ENCODE data around the gene ABCG4.
"Not testable (repeated sequence)": the region's sequence is repeated elsewhere in the genome, so short reads cannot be mapped to it uniquely, and the experiment has no call there.

Gene ABCG4

DNA sequence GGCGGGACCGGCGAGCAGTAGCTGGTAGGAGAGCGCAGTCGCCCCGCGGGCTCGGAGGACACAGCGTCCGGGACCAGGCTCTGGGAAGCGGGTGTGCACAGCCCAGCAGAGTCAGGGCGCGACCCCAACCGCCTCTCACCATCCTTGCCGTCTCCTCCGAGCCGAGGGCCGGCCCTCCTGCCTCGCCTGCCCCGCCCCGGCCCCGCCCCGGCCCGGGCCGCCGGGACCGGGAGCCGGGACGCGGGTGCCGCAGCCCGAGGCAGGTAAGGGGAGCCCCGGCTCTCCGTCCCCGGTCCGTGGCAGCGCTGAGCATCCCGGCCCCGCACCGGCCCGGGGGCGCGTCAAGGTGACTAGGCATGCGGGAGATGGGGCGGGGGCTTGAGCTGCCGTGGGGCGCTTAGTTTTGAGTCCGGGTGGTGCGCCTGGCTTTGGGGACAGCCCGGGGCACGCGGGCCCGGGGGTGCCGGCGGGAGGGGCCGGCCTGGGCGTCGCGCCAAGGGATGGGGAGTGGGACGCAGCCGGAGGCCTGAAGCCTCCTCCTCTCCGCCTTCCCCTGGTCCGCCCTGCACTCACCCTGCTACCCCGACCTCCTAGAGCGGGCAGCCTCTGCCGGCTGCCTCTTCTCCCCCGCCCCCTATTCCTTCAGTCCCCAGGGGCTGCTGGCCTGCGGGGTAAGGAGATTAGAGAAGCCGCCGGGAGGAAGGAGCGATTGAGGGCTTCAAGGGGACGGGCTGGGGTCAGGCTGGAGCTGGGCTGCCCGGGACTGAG lies at the start of gene ABCG4:
ABCG4 (plus strand) TSS at position 35 of the 768 bp plus-strand sequence. CDS start 914 bp downstream, outside the sequence.
- no peak for DNase-seq

GRCh38 chr11:119099711-119100110 lies 49.1 kb upstream of the ABCG4 start:
- DNase-seq, result no peak

GRCh38 chr11:119100246-119100970 lies 48.4 kb upstream of the ABCG4 start:
- DNase-seq, result no peak

GRCh38 chr11:119100994-119101758 lies 47.7 kb upstream of the ABCG4 start:
- no peak for DNase-seq

- DNase-seq, result peak; percentile 86
These were observed 47.0 kb upstream of the ABCG4 start, which contains the start of gene DPAGT1 for GRCh38 chr11:119101759-119102423. Gene DPAGT1 (minus strand): TSS chr11:119101853. CDS start chr11:119101655, 198 bp downstream.

- not testable (repeated sequence) for DNase-seq
These were observed 45.6 kb upstream of the ABCG4 start for GRCh38 chr11:119103161-119103664.

GRCh38 chr11:119103793-119104192 lies 45.1 kb upstream of the ABCG4 start:
- DNase-seq, result no peak

DNA sequence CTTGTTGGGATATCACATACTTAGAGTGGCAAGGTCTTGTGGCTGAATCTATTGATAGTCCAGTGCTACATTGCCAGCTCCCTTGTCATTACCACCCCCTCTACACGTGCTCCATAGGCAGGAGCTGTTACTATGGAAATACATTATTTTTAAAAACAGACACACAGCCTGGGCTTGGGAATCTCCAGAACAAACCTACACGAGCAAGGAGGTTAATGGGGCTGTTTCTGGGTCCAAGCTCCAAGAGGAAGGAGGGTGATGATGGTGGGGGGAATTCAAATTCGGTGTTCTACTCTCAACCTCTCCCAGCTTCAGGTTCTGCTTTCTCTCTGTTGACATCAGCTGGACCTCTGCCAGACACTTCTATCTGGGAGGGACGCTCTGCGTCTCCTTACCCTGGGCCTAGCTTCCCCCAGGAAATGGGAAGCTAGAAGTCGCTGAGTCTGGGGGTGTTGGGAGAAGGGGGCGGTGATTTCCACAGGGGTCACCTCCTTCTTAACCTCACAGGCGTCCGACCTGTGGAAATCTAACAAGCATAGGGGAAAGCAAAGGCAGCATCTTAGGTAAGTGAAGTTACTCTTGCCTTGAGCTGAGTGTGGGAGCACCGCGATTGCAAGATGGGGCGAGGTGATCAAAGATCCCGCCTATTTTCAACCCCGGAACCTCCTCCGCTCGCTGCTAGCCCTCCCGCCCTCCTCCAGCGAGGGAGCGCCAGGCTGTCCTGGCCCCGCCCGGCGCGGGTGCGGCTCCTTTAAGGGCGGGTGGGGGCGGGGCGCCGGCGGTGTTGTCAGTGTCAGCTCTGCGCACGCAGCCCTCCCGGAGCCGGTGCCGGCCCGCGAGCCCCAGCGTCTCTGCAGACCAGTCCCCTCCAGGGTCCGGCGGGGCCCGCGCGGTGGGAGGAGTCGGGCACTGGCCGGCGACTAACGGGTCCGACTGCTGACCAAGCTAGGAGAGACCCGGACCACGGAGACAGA lies 42.0 kb upstream of the ABCG4 start, which contains the start of gene C2CD2L:
C2CD2L (plus strand) TSS at position 781 of the 974 bp plus-strand sequence. CDS start 398 bp downstream, outside the sequence.
- DNase-seq, result peak; percentile 92

- no peak for DNase-seq
These were observed 41.2 kb upstream of the ABCG4 start for GRCh38 chr11:119107538-119108145.

- no peak for DNase-seq
These were observed 40.6 kb upstream of the ABCG4 start for GRCh38 chr11:119108146-119108856.

GRCh38 chr11:119108857-119109221 lies 40.0 kb upstream of the ABCG4 start:
- no peak for DNase-seq

GRCh38 chr11:119109843-119110242 lies 39.0 kb upstream of the ABCG4 start:
- no peak for DNase-seq

GRCh38 chr11:119110439-119110838 lies 38.4 kb upstream of the ABCG4 start:
- no peak for DNase-seq

DNA sequence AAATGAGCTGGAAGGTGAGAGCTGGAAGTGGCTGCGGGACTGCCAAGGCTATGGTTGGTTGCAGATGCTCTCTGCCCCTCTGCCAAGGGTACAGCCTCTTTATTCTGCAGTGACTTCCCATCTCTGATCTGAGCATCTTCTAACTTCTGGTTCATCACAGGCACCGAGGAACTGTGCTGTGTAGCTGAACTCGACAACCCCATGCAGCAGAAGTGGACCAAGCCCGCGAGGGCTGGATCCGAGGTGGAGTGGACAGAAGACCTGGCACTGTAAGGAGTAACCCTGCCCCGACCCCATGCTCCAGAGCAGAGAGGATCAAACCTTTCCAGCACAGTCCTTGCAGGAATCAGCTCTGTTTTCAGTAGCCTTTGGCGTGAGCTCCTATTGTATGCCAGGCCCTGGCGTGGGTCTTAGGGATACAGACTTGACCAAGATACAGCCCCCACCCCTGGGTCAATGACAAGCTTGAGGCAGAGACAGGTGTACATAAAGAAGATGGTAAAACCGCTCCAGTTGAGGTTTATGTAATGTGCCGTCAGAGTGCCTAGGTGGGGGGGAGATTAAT lies 37.4 kb upstream of the ABCG4 start:
- DNase-seq, result no peak

DNA sequence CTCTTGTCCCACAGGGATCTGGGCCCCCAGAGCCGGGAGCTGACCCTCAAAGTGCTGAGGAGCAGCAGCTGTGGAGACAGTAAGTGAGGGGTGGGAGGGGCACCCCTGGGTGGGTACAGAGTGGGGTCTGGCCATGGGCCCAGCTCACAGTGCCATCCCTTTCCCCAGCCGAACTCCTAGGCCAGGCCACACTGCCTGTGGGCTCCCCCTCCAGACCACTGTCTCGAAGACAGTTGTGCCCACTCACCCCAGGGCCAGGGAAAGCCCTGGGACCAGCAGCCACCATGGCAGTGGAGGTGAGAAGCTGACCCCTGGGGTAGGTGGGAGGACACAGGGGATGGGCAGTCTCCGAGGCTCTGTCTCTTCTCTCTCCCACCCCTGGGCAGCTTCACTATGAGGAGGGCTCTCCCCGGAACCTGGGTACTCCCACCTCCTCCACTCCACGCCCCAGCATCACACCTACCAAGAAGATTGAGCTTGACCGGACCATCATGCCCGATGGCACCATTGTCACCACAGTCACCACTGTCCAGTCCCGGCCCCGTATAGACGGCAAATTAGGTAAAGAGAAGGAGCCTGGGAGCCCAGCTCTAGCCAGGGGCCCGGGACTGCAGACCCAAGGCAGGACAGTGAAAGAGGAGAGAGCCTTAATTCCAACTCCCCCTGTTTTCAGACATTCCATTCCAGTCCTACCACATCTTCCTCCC lies 36.4 kb upstream of the ABCG4 start:
- DNase-seq, result no peak

DNA sequence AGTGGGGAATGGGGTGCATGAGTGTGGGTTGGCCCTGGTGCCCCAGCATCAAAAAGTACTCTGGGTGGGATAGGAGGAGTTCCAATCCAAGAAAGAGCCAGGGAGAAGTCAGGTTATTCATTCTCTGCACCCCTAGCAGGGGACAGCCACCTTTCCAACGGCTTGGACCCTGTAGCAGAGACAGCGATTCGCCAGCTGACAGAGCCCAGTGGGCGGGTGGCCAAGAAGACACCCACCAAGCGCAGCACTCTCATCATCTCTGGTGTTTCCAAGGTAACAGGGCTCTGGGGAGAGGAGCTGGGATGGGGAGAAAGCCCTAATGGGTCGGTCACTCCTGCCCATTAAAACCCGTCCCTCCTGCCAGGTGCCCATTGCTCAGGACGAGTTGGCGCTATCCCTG lies 35.1 kb upstream of the ABCG4 start:
- DNase-seq, result no peak

DNA sequence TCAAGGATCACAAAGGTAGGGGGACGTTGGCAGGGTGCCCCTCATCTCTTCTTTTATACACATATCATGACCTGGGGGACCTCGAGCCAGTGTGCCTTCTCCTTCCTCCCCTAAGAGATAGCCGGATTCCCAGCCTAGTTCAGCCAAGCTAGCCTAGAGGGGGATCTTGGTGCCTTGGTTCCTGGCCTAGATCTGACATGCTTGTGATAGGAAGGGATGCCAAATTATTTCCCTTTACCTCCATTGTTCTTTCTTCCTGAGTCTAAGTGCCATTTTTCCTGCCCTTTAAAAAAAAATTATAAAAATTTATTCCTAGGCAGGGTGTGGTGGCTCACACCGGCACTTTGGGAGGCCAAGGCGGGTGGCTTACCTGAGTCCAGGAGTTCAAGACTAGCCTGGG lies 34.5 kb upstream of the ABCG4 start:
- no peak for DNase-seq

DNA sequence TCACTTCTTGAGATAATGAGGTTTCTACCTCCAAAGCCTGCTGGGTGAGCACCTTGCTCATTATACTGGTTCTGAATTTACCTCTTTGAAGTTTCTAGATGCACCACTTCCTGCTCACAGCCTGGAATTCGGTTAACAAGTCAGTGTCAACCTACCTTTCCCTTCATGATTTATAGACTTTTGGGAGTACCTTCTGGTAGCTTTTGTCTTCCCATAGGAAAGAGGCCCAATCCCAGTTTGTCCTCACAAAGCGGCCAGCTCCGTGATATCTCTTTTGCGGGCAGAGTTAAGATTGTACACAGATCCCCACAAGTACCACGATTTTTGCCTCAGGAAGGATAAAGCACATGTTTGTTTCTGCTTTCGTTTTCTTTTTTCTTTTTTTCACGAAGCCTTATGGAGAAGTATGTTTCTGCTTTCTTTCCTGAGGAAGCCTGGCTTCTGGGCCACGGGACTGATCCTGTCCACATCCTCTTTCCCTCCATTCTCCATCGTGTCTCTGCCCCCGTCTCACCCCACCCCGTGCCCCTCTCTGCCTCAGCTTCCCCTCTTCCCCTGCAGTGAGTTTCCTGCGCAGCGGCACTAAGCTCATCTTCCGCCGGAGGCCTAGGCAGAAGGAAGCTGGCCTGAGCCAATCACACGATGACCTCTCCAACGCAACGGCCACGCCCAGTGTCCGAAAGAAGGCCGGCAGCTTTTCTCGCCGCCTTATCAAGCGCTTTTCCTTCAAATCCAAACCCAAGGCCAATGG lies 33.2 kb upstream of the ABCG4 start:
- peak; percentile 61 for DNase-seq
